ENCODE results near the gene CSMD2.

Gene CSMD2

GRCh38 chr1:33684396-33685179, 480.4 kb downstream of the CSMD2 start:
- Histone ChIP-seq H3K27ac (ENCODE audit: low read depth, low read length) (no peak overlapping the region), H3K9me3 (ENCODE audit: control insufficient read depth, insufficient read depth, low read depth, low read length) (no peaks in the 10 kb centered on the region), H3K27me3 (ENCODE audit: control insufficient read depth, insufficient read depth, low read length) (no peaks in the 10 kb centered on the region), H3K4me3 (ENCODE audit: low read depth, low read length) (no peak overlapping the region), H3K9ac (ENCODE audit: low read length) (no peak overlapping the region), H3K36me3 (ENCODE audit: control insufficient read depth, insufficient read depth, low read length) (no peaks in the 10 kb centered on the region), H3K4me1 (ENCODE audit: control insufficient read depth, insufficient read depth, low read length) (peaks cover 3% of the 10 kb centered on the region; the same call in 1 of the 2 replicates)

GRCh38 chr1:33683913-33684312, 481.1 kb downstream of the CSMD2 start:
- Histone ChIP-seq H3K9me3 (ENCODE audit: control insufficient read depth, insufficient read depth, low read depth, low read length) (no peaks in the 10 kb centered on the region), H3K27ac (ENCODE audit: low read depth, low read length) (no peak overlapping the region), H3K4me1 (ENCODE audit: control insufficient read depth, insufficient read depth, low read length) (peaks cover 3% of the 10 kb centered on the region; the same call in 1 of the 2 replicates), H3K4me3 (ENCODE audit: low read depth, low read length) (no peak overlapping the region), H3K27me3 (ENCODE audit: control insufficient read depth, insufficient read depth, low read length) (no peaks in the 10 kb centered on the region), H3K9ac (ENCODE audit: low read length) (no peak overlapping the region), H3K36me3 (ENCODE audit: control insufficient read depth, insufficient read depth, low read length) (no peaks in the 10 kb centered on the region)

- no peaks in the 10 kb centered on the region for H3K9me3 ChIP-seq (ENCODE audit: control insufficient read depth, insufficient read depth, low read depth, low read length)
- H3K4me1 ChIP-seq (ENCODE audit: control insufficient read depth, insufficient read depth, low read length), result peaks cover 3% of the 10 kb centered on the region; the same call in 1 of the 2 replicates
- no peak overlapping the region for H3K27ac ChIP-seq (ENCODE audit: low read depth, low read length)
- no peak overlapping the region for H3K4me3 ChIP-seq (ENCODE audit: low read depth, low read length)
- no peaks in the 10 kb centered on the region for H3K36me3 ChIP-seq (ENCODE audit: control insufficient read depth, insufficient read depth, low read length)
- no peak overlapping the region for H3K9ac ChIP-seq (ENCODE audit: low read length)
- no peaks in the 10 kb centered on the region for H3K27me3 ChIP-seq (ENCODE audit: control insufficient read depth, insufficient read depth, low read length)
Measured at GRCh38 chr1:33682371-33682770, 482.7 kb downstream of the CSMD2 start.

- Histone ChIP-seq H3K4me3 (ENCODE audit: low read depth, low read length) (no peak overlapping the region), H3K36me3 (ENCODE audit: control insufficient read depth, insufficient read depth, low read length) (no peaks in the 10 kb centered on the region), H3K9me3 (ENCODE audit: control insufficient read depth, insufficient read depth, low read depth, low read length) (no peaks in the 10 kb centered on the region), H3K4me1 (ENCODE audit: control insufficient read depth, insufficient read depth, low read length) (peaks cover 3% of the 10 kb centered on the region; the same call in 1 of the 2 replicates), H3K27me3 (ENCODE audit: control insufficient read depth, insufficient read depth, low read length) (no peaks in the 10 kb centered on the region), H3K27ac (ENCODE audit: low read depth, low read length) (no peak overlapping the region), H3K9ac (ENCODE audit: low read length) (no peak overlapping the region)
Measured at GRCh38 chr1:33680281-33680840, 484.7 kb downstream of the CSMD2 start.

GRCh38 chr1:33670567-33670966, 494.5 kb downstream of the CSMD2 start:
- no peak overlapping the region for H3K27ac ChIP-seq (ENCODE audit: low read depth, low read length)
- H3K36me3 ChIP-seq (ENCODE audit: control insufficient read depth, insufficient read depth, low read length), result no peaks in the 10 kb centered on the region
- H3K4me1 ChIP-seq (ENCODE audit: control insufficient read depth, insufficient read depth, low read length), result no peaks in the 10 kb centered on the region
- H3K4me3 ChIP-seq (ENCODE audit: low read depth, low read length), result no peak overlapping the region
- H3K9ac ChIP-seq (ENCODE audit: low read length), result no peak overlapping the region
- no peaks in the 10 kb centered on the region for H3K27me3 ChIP-seq (ENCODE audit: control insufficient read depth, insufficient read depth, low read length)
- peaks cover 18% of the 10 kb centered on the region; the same call in 1 of the 2 replicates for H3K9me3 ChIP-seq (ENCODE audit: control insufficient read depth, insufficient read depth, low read depth, low read length)

- no peak overlapping the region for H3K27ac ChIP-seq (ENCODE audit: low read depth, low read length)
- no peaks in the 10 kb centered on the region for H3K4me1 ChIP-seq (ENCODE audit: control insufficient read depth, insufficient read depth, low read length)
Measured at GRCh38 chr1:33668695-33669094, 496.3 kb downstream of the CSMD2 start.

GRCh38 chr1:33667386-33668282, 497.4 kb downstream of the CSMD2 start:
- H3K27me3 ChIP-seq (ENCODE audit: control insufficient read depth, insufficient read depth, low read length), result no peaks in the 10 kb centered on the region
- H3K9me3 ChIP-seq (ENCODE audit: control insufficient read depth, insufficient read depth, low read depth, low read length), result peaks cover 18% of the 10 kb centered on the region; the same call in 1 of the 2 replicates

More at GRCh38 chr1:33668695-33669094, 496.3 kb downstream of the CSMD2 start:
- Histone ChIP-seq H3K36me3 (ENCODE audit: control insufficient read depth, insufficient read depth, low read length) (no peaks in the 10 kb centered on the region), H3K9ac (ENCODE audit: low read length) (no peak overlapping the region), H3K4me3 (ENCODE audit: low read depth, low read length) (no peak overlapping the region), H3K9me3 (ENCODE audit: control insufficient read depth, insufficient read depth, low read depth, low read length) (peaks cover 18% of the 10 kb centered on the region; the same call in 1 of the 2 replicates), H3K27me3 (ENCODE audit: control insufficient read depth, insufficient read depth, low read length) (no peaks in the 10 kb centered on the region)

GRCh38 chr1:33666616-33667015, 498.4 kb downstream of the CSMD2 start:
- Histone ChIP-seq H3K36me3 (ENCODE audit: control insufficient read depth, insufficient read depth, low read length) (peaks cover 6% of the 10 kb centered on the region; the same call in 1 of the 2 replicates), H3K9ac (ENCODE audit: low read length) (no peak overlapping the region), H3K27me3 (ENCODE audit: control insufficient read depth, insufficient read depth, low read length) (no peaks in the 10 kb centered on the region), H3K4me3 (ENCODE audit: low read depth, low read length) (no peak overlapping the region), H3K27ac (ENCODE audit: low read depth, low read length) (no peak overlapping the region), H3K9me3 (ENCODE audit: control insufficient read depth, insufficient read depth, low read depth, low read length) (peaks cover 15% of the 10 kb centered on the region; the same call in 1 of the 2 replicates), H3K4me1 (ENCODE audit: control insufficient read depth, insufficient read depth, low read length) (no peaks in the 10 kb centered on the region)

More at GRCh38 chr1:33667386-33668282, 497.4 kb downstream of the CSMD2 start:
- no peak overlapping the region for H3K4me3 ChIP-seq (ENCODE audit: low read depth, low read length)
- no peaks in the 10 kb centered on the region for H3K4me1 ChIP-seq (ENCODE audit: control insufficient read depth, insufficient read depth, low read length)
- no peak overlapping the region for H3K27ac ChIP-seq (ENCODE audit: low read depth, low read length)
- no peak overlapping the region for H3K9ac ChIP-seq (ENCODE audit: low read length)
- peaks cover 3% of the 10 kb centered on the region; the same call in 1 of the 2 replicates for H3K36me3 ChIP-seq (ENCODE audit: control insufficient read depth, insufficient read depth, low read length)

GRCh38 chr1:33661811-33662454, 503.1 kb downstream of the CSMD2 start:
- no peaks in the 10 kb centered on the region for H3K27me3 ChIP-seq (ENCODE audit: control insufficient read depth, insufficient read depth, low read length)
- H3K4me1 ChIP-seq (ENCODE audit: control insufficient read depth, insufficient read depth, low read length), result no peaks in the 10 kb centered on the region
- H3K4me3 ChIP-seq (ENCODE audit: low read depth, low read length), result no peak overlapping the region
- H3K36me3 ChIP-seq (ENCODE audit: control insufficient read depth, insufficient read depth, low read length), result peaks cover 6% of the 10 kb centered on the region; the same call in 1 of the 2 replicates
- no peaks in the 10 kb centered on the region for H3K9me3 ChIP-seq (ENCODE audit: control insufficient read depth, insufficient read depth, low read depth, low read length)
- H3K9ac ChIP-seq (ENCODE audit: low read length), result no peak overlapping the region
- H3K27ac ChIP-seq (ENCODE audit: low read depth, low read length), result no peak overlapping the region

- no peak overlapping the region for H3K27ac ChIP-seq (ENCODE audit: low read depth, low read length)
- peaks cover 6% of the 10 kb centered on the region; the same call in 1 of the 2 replicates for H3K36me3 ChIP-seq (ENCODE audit: control insufficient read depth, insufficient read depth, low read length)
- no peak overlapping the region for H3K4me3 ChIP-seq (ENCODE audit: low read depth, low read length)
- no peaks in the 10 kb centered on the region for H3K27me3 ChIP-seq (ENCODE audit: control insufficient read depth, insufficient read depth, low read length)
- no peaks in the 10 kb centered on the region for H3K9me3 ChIP-seq (ENCODE audit: control insufficient read depth, insufficient read depth, low read depth, low read length)
- H3K4me1 ChIP-seq (ENCODE audit: control insufficient read depth, insufficient read depth, low read length), result no peaks in the 10 kb centered on the region
- no peak overlapping the region for H3K9ac ChIP-seq (ENCODE audit: low read length)
Measured at GRCh38 chr1:33660956-33661355, 504.1 kb downstream of the CSMD2 start.
